GM04504 (cell line): ENCODE data around the gene ARNT2.

Experiments used
- DNase-seq: peaks from one replicate; pipeline ENCODE4 v3.0.0-alpha.2; 2012; ENCODE audit warnings: low read depth

Gene ARNT2

DNA sequence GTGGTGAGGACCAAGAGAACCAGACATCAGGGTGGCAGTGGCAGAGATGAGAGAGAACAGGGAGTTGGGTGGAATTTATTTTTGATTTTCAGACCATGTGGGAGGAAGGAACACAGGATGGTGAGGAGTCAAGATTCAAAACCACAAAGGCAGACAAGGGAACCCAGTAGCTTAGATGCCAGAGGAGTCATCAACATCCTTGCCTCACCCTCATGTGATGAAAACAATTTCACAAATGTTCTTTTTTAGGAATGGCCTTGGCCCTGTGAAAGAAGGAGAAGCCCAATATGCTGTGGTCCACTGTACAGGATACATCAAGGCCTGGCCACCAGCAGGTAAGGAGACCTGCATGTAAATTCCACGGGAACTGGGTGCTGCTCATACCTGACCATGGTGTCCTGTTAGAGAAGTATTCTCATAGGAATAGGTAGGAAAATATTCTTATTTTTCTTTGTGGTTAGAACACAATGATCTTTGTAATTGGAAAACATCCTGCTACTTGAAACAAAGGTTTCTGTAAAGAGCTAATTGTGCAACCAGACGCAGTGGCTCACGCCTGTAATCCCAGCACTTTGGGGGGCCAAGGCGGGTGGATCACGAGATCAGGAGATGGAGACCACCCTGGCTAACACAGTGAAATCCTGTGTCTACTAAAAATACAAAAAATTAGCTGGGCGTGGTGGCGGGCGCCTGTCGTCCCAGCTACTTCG lies 110.0 kb downstream of the ARNT2 start:
- peak; percentile 52 for DNase-seq

- DNase-seq, result no peak
Measured at GRCh38 chr15:80517290-80517689, 113.1 kb downstream of the ARNT2 start.

DNA sequence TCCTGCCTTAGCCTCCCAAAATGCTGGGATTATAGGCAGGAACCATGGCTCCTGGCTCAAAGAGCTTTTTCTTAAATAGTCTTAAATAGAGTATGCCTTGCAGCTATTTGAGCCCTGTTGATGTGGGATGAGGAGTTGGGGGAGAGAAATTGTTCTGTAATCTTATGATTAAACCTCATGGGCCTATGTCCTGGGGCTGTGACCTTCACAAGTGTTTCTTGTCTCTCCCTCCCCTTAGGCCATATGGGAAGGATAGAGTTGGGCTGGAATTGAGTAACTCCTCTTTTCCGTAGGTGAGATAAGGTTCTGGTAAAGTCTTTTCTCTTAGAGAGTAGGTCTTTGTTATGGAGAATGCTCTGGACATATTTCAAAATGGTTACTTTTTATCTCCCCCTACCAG lies 114.3 kb downstream of the ARNT2 start:
- no peak for DNase-seq

GRCh38 chr15:80523746-80524145 lies 119.6 kb downstream of the ARNT2 start:
- no peak for DNase-seq

- DNase-seq, result no peak
Measured at GRCh38 chr15:80525853-80526252, 121.7 kb downstream of the ARNT2 start.

DNA sequence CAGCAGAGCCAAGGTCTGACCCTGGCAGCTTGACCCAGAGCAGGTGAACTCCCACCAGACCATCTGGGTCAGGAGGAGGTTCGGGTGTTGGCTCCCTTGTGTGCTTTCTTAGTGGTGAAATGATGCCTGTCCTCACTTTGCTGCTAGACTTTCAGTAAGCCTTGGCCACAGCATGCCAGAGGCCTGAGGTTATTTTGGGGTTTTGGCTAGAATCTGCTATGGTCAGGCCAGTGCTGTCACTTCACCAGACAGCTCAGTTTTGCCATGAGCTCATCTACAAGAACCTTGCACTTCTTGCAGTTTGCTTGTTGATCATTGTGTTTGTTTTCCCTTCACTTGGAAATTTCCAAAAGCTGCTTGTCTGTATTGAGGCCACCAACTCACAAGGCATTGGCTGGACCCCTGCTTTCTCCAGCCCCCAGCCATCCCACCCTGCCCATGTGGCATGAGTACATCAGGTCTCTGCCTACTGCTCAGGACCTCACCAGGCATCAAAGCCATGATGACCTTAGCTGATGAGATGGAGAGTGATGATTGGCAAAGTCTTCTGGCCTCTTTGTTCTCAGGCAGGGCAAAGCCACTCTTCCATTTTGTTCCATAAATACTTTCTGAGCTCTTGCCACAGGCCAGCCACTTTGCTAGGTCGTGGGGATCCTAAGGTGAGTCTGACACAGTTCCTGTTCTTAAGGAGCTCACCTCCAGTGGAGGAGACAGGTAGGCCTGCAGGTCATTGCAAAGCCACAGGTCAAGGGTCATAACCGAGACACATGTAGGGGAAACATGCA lies 122.6 kb downstream of the ARNT2 start:
- peak; percentile 74 for DNase-seq

DNA sequence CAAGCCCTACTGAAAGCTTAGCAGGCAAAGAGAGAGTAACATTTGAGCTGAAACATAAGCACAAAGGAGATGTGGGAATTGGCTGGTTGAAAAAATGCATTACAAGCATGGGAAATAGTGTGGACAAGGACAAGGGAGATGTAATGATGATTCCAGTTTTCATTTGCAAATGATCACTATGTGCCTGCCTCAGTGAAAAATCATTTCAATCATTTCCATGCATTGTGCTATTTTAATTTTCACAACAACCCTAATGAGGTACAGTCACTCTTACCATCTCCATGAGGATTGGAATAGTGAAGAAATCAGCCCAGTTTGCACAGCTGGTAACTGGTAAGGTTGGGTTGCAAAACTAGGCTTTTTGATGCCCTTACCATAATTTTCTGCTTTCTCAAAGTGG lies 123.2 kb downstream of the ARNT2 start:
- DNase-seq, result no peak

DNA sequence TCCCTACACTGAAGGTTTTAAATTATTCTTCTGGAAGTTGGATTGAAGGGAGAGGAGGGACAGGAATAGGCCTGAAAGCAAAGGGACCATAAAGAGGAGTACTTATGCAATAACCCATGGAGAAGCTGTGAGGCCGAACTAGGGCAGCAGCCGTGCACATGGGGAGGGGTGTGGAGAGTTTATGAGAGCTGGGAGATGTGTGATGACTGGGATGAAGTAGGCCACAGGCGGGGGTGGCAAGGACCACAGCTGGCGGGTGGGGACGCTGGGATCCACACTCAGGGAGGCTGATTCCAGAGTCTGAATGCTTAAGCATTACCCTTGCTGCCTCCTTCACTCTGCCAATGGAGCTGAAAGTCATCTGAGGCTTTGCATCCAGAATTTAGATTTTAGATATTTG lies 123.8 kb downstream of the ARNT2 start:
- DNase-seq, result no peak

DNA sequence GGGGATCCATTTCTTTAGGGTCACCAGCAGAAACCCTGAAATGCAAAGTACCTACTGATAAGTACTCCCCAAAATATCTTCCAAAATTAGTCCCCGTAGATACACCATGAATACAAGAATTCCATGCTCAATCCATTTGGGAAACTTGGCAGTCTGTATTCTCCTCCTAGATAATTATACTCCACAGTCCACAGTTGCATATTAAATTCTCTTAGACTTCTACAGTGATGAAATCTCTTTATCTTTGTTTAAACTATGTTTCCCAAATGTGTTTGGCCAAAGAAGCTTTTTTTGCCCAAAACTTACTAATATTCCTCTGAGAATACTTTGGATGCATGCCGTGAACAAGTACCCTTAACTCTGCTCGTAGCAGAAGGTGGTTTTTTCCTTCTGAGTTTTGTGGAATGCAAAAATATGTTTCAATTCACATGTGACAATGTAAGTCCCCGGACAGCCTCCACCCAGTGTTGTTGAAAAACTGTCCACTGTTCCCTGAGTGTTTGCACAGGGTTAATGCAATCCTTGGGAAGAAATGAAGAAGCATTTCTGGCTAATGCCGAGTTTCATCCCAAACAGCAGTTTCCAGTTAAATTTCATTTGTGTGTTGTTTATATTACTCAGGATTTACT lies 126.7 kb downstream of the ARNT2 start:
- no peak for DNase-seq

- DNase-seq, result no peak
Measured at GRCh38 chr15:80531388-80531787, 127.2 kb downstream of the ARNT2 start.

DNA sequence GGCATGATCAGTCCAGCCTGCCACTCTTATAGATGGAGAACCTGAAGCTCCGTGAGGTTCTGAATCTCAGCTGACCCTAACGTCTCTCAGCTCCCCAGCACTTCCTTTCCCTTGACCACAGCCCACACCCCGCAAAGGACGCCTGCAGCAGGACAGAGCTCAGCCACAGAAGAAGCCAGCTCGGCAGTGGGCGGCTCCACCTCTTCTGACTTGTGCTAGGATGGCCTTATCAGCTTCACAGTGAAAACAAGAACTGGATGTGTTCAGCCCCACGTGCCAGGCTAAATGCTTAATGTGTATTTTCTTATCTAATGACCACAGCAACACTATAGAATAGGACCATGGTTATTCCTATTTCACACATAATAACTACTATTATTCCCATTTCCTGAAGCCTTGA lies 127.6 kb downstream of the ARNT2 start:
- DNase-seq, result no peak

DNA sequence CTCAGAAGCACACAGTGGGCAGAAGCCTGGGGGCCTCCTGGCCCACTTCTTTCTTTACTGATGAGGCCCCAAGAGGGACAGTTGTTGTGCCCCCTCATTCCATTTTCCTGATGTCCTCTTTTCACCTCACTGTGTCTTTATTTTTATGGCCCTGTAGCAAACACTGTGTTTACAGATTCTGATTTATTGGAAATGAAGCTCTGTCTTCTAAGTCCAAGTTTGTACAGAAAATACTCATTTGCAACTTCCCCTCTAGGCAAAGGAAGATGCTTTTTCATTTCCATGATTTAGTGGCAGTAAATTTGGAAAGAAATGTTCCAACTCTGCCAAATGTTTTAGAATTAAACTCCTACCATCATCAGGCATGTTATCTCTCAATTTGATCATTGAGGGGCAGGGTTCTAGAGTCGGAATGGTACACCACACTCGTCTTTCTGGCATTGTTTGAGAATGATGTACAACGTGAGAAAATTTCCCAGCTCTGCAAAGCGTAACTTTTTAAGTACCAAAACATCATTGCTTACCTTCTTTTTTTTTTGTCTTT lies 129.7 kb downstream of the ARNT2 start:
- DNase-seq, result peak; percentile 62

- DNase-seq, result no peak
Measured at GRCh38 chr15:80536231-80536630, 132.0 kb downstream of the ARNT2 start.

DNA sequence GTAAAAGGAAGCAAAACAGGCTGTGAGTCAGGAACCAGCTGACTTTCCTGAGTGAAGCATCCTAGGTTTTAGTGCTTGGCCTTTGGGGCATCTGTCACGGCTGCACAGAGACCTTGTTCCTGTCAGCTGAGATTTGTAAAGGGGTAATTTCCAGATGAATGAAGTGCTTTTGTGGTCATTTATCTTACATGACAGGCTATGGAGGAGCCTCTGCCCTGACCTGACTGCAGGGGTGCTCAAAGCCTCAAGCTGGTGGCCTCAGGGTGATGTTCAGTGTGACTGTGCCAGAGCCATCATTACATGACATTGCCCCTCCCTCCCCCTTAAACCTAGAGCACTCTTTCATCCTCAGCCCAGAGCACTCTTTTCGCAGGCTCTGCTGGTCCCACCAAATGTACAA lies 132.5 kb downstream of the ARNT2 start:
- DNase-seq, result no peak

DNA sequence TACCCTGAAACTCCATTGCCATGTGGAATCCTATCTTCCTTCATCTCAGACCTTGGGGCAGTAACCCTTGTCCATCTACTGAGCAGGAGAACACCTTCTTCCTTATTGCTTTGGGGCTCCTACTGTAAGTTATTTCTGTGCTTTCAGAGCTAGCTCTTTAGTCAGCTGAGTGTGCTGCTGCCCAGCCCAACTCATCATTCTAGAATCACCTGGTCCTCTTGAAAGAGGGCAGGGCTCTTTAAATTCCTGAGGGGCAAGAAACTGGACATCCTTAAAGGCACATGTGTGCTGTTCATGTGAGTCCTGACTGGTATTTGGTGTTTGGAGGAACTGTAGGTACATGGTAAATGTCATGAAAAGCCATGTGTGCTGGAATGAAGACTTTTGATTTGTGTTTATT lies 140.9 kb downstream of the ARNT2 start:
- DNase-seq, result no peak

DNA sequence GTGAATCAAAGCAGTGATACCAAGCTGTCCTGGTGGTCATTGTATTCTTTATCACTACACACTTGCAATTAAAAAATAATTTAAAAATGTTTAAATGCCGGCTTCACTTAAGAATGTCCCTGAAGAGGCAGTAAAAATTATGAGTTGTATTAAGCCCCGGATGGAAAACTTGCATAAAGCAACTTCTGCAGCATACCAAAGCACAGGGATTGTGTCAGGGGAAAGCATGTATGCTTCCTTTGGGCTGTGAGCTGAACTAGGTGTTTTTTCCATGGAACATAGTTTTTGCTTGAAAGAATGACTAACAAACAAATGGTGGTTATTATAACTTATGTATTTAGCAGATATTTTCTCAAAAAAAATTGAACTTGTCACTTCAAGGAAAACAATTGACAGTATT lies 143.1 kb downstream of the ARNT2 start:
- no peak for DNase-seq

GRCh38 chr15:80549191-80549590 lies 145.0 kb downstream of the ARNT2 start:
- DNase-seq, result peak; percentile 24

DNA sequence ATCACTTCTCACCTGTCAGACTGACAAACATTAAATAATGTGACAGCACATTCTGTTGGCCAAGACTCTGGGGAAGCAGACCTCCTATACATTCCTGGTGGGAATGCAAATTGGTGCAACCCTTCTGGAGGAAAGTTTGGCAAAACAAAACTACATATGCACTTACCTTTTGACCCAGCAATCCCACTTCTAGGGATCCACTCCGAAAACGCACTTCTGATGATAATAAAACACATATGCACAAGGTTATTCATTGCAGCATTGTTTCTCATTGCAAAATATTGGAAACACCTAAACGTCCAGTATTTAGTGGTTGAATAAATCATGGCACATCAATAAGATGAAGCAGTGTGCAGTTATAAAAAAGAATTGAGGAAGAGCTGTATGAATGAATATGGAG lies 145.5 kb downstream of the ARNT2 start:
- no peak for DNase-seq

- DNase-seq, result peak; percentile 67
Measured at GRCh38 chr15:80550219-80550907, 146.2 kb downstream of the ARNT2 start.

GRCh38 chr15:80550908-80551260 lies 146.7 kb downstream of the ARNT2 start:
- DNase-seq, result no peak

- DNase-seq, result no peak
Measured at GRCh38 chr15:80551348-80551747, 147.2 kb downstream of the ARNT2 start.

- peak; percentile 22 for DNase-seq
Measured at GRCh38 chr15:80554560-80554959, 150.4 kb downstream of the ARNT2 start.
